PFSK-1 (cell line): ENCODE measurements around the gene PKN2.

Experiments
- POLR2AphosphoS5 ChIP-seq: IDR thresholded peaks from 2 replicates; pipeline ENCODE4 v1.6.1; 2012; ENCODE audit warnings: low read depth, mild to moderate bottlenecking, control low read depth, low read length, moderate library complexity
- SIN3A ChIP-seq: IDR thresholded peaks from 2 replicates; pipeline ENCODE4 v1.6.1; 2012; ENCODE audit warnings: mild to moderate bottlenecking, low read length, moderate library complexity, borderline replicate concordance; ENCODE audit not compliant: insufficient read depth
- TAF1 ChIP-seq: IDR thresholded peaks from 2 replicates; pipeline ENCODE4 v1.6.1; 2012; ENCODE audit warnings: low read length, control low read depth, borderline replicate concordance; ENCODE audit not compliant: insufficient read depth
- TF ChIP-seq, protein P1 (sequence below), 2 experiments: IDR thresholded peaks; 2 replicates each; pipeline versions ENCODE4 v1.6.1 to v1.8.0; 2011 to 2012; ENCODE audit warnings: low read depth in 2 of 2, low read length in 2 of 2, control low read depth in 1 of 2, inconsistent platforms in 1 of 2, mild to moderate bottlenecking in 1 of 2, moderate library complexity in 1 of 2; ENCODE audit not compliant: insufficient read depth in 1 of 2

DNA sequence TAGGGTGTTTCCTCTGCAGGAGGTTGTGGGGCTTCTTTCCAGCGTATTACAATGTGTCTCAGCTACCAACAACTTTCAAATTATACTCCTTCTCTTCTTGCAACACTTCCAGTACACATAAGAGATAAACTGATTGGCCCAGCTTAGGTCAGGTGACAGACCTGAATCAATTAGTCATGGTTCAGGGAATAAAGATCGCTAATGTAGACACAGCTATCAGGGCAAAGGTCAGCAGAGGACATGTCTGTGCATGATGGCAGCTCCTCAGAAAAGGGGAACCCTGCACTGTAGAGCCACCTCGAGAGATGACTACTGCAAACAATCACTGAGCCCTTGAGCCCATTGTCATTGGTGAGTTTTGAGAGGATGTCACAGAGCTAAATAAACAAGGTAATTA, 36.8 kb upstream of the PKN2 start:
- TF ChIP-seq TAF1 (no peak), SIN3A (no peak), POLR2AphosphoS5 (no peak)
- TF ChIP-seq, protein P1, sequence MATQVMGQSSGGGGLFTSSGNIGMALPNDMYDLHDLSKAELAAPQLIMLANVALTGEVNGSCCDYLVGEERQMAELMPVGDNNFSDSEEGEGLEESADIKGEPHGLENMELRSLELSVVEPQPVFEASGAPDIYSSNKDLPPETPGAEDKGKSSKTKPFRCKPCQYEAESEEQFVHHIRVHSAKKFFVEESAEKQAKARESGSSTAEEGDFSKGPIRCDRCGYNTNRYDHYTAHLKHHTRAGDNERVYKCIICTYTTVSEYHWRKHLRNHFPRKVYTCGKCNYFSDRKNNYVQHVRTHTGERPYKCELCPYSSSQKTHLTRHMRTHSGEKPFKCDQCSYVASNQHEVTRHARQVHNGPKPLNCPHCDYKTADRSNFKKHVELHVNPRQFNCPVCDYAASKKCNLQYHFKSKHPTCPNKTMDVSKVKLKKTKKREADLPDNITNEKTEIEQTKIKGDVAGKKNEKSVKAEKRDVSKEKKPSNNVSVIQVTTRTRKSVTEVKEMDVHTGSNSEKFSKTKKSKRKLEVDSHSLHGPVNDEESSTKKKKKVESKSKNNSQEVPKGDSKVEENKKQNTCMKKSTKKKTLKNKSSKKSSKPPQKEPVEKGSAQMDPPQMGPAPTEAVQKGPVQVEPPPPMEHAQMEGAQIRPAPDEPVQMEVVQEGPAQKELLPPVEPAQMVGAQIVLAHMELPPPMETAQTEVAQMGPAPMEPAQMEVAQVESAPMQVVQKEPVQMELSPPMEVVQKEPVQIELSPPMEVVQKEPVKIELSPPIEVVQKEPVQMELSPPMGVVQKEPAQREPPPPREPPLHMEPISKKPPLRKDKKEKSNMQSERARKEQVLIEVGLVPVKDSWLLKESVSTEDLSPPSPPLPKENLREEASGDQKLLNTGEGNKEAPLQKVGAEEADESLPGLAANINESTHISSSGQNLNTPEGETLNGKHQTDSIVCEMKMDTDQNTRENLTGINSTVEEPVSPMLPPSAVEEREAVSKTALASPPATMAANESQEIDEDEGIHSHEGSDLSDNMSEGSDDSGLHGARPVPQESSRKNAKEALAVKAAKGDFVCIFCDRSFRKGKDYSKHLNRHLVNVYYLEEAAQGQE (IDR thresholded peaks at IDR 0.05; ENCODE audit: insufficient read depth in 1 of 2, low read depth in 2 of 2, low read length in 2 of 2) = no peak
